Colonic mucosa (tissue), 4 donors: ENCODE results near the gene PLBD1. TPM values are rescaled to one million over a fixed set of nuclear protein-coding genes. Genes with fewer than 3 reads are reported as not detected.

ENCODE experiments used
- DNase-seq: peaks from one replicate; pipeline ENCODE4 v3.0.0-alpha.2; 2020
- H3K27ac ChIP-seq: fragments of 200-600 bp; one replicate; pipeline ENCODE4 v1.8.0; 2021
- H3K27me3 ChIP-seq: fragments of 200-600 bp; one replicate; pipeline ENCODE4 v1.8.0; 2021
- H3K36me3 ChIP-seq: fragments of 200-600 bp; one replicate; pipeline ENCODE4 v1.8.0; 2021
- H3K4me1 ChIP-seq: fragments of 200-600 bp; one replicate; pipeline ENCODE4 v1.8.0; 2021; ENCODE audit warnings: mild to moderate bottlenecking
- H3K4me3 ChIP-seq: fragments of 200-600 bp; one replicate; pipeline ENCODE4 v1.8.0; 2021
- H3K9ac ChIP-seq, 2 donors: one replicate each; pipeline ENCODE4 v1.7.0; 2013; ENCODE audit warnings: control low read depth in 2 of 2, low read depth in 2 of 2, low read length in 2 of 2
- H3K9me3 ChIP-seq: fragments of 200-600 bp; one replicate; pipeline ENCODE4 v1.8.0; 2021
- CTCF ChIP-seq: fragments of 200-600 bp; IDR thresholded peaks from one replicate; pipeline ENCODE4 v1.8.0; 2022; ENCODE audit warnings: antibody characterized with exemption, mild to moderate bottlenecking
- intact Hi-C: fragments of 100-400 bp; cut with DNase I; formaldehyde crosslinking; loops from one replicate; pipeline ENCODE4 v1.14.1; 2022
- total RNA-seq, 2 donors: library from RNA; stranded (reverse); fragmentation: NEBNext Ultra II Directional in 1 of 2; extraction: Animal tissue kit (Norgen Biotek cat#: 25700) in 1 of 2; gene quantifications; one replicate each; pipeline ENCODE4 v1.2.1, GENCODE V29; 2021
- donor health status: healthy.
- donor health status: DM: no; HTN: no; CAD: no.
- donor health status: DM: no; HTN: no; CAD: no.

Gene PLBD1
- total RNA-seq, 2 donors from 2014 or later: 85.0 to 91.7 TPM

GRCh38 chr12:14611640-14612203 is 44.0 kb upstream of the PLBD1 start:
- TF ChIP-seq CTCF: no peak

GRCh38 chr12:14607568-14607967 is 39.9 kb upstream of the PLBD1 start:
- H3K9me3 ChIP-seq: no peaks in the 10 kb centered on the region
- no peak overlapping the region for H3K4me3 ChIP-seq
- H3K4me1 ChIP-seq: no peaks in the 10 kb centered on the region
- intact Hi-C loops: no loop called here
- H3K27ac ChIP-seq: no peak overlapping the region
- H3K36me3 ChIP-seq: no peaks in the 10 kb centered on the region
- no peak overlapping the region for H3K9ac ChIP-seq
- no peaks in the 10 kb centered on the region for H3K27me3 ChIP-seq
- no peak for TF ChIP-seq CTCF
- DNase-seq: no peak

More at GRCh38 chr12:14611640-14612203, 44.0 kb upstream of the PLBD1 start:
- DNase-seq: no peak
- no peaks in the 10 kb centered on the region for H3K36me3 ChIP-seq
- no peak overlapping the region for H3K9ac ChIP-seq
- intact Hi-C loops: loop anchor here (5.0 kb wide), 1 partner anchor 44 kb away; the partner anchor contains the start of gene PLBD1
- H3K4me1 ChIP-seq: no peaks in the 10 kb centered on the region
- peak overlapping the region; percentile 27 for H3K27ac ChIP-seq
- H3K27me3 ChIP-seq: no peaks in the 10 kb centered on the region
- no peaks in the 10 kb centered on the region for H3K9me3 ChIP-seq
- no peak overlapping the region for H3K4me3 ChIP-seq

GRCh38 chr12:14605401-14605989 is 37.8 kb upstream of the PLBD1 start:
- Histone ChIP-seq H3K27ac (no peak overlapping the region), H3K9ac (no peak overlapping the region), H3K27me3 (no peaks in the 10 kb centered on the region), H3K4me3 (no peak overlapping the region), H3K36me3 (no peaks in the 10 kb centered on the region), H3K4me1 (no peaks in the 10 kb centered on the region), H3K9me3 (no peaks in the 10 kb centered on the region)
- intact Hi-C loops: no loop called here
- no peak for TF ChIP-seq CTCF
- DNase-seq: no peak

GRCh38 chr12:14601692-14602478 is 34.2 kb upstream of the PLBD1 start:
- no peak overlapping the region for H3K4me3 ChIP-seq
- intact Hi-C loops: no loop called here
- no peaks in the 10 kb centered on the region for H3K27me3 ChIP-seq
- no peaks in the 10 kb centered on the region for H3K36me3 ChIP-seq
- no peak overlapping the region for H3K27ac ChIP-seq
- H3K9me3 ChIP-seq: no peaks in the 10 kb centered on the region
- H3K9ac ChIP-seq: no peak overlapping the region
- no peak for TF ChIP-seq CTCF
- no peaks in the 10 kb centered on the region for H3K4me1 ChIP-seq
- no peak for DNase-seq

- Histone ChIP-seq H3K27me3 (no peaks in the 10 kb centered on the region), H3K9me3 (no peaks in the 10 kb centered on the region), H3K9ac (no peak overlapping the region), H3K27ac (no peak overlapping the region), H3K4me3 (no peak overlapping the region), H3K36me3 (no peaks in the 10 kb centered on the region), H3K4me1 (no peaks in the 10 kb centered on the region)
- no peak for DNase-seq
- TF ChIP-seq CTCF: no peak
- intact Hi-C loops: no loop called here
These were observed 29.8 kb upstream of the PLBD1 start for GRCh38 chr12:14597480-14597879.
